H1 (cell line): ENCODE results near the gene MTARC2. TPM values are rescaled to one million over a fixed set of nuclear protein-coding genes. Genes with fewer than 3 reads are reported as not detected.

Experiments
- CTCF ChIA-PET: fragments of 300-600 bp; sonication (Branson Sonifier 250); formaldehyde crosslinking; loops from one replicate; lab custom pipeline; 2021; ENCODE audit not compliant: partially characterized antibody; lab: Charles Lee
- POLR2A ChIA-PET: fragments of 300-600 bp; sonication (Branson Sonifier 250); formaldehyde crosslinking; loops from one replicate; lab custom pipeline; 2021; ENCODE audit warnings: inconsistent platforms; ENCODE audit not compliant: partially characterized antibody; lab: Charles Lee
- DNase-seq, 2 experiments: peaks; one replicate each; pipeline versions ENCODE4 v3.0.0 to v3.0.0-alpha.2; 2010 to 2022; ENCODE audit warnings: low spot score in 2 of 2, low read depth in 1 of 2, mixed read lengths in 1 of 2
- FAIRE-seq: peaks from 2 replicates; lab custom pipeline; 2011; peaks lifted over from hg19 to GRCh38; lab: Jason Lieb, UNC
- H2AFZ ChIP-seq: 2 replicates; pipeline ENCODE4 v1.8.1; 2012; ENCODE audit warnings: low read length, inconsistent platforms
- H2AK5ac ChIP-seq: 2 replicates; pipeline ENCODE4 v1.6.1; 2013; ENCODE audit warnings: low read depth, low read length
- H2BK120ac ChIP-seq: replicated peaks from 2 replicates; pipeline ENCODE3; 2013; ENCODE audit warnings: low read depth, low read length, inconsistent platforms
- H2BK12ac ChIP-seq: 2 replicates; pipeline ENCODE4 v1.6.1; 2013; ENCODE audit warnings: low read depth, low read length
- H2BK15ac ChIP-seq: 2 replicates; pipeline ENCODE4 v1.6.1; 2013; ENCODE audit warnings: low read length
- H2BK20ac ChIP-seq: 2 replicates; pipeline ENCODE4 v1.6.1; 2013; ENCODE audit warnings: low read length
- H2BK5ac ChIP-seq: 2 replicates; pipeline ENCODE4 v1.6.1; 2013; ENCODE audit warnings: low read depth, low read length
- H3K14ac ChIP-seq: 2 replicates; pipeline ENCODE4 v1.6.1; 2013; ENCODE audit warnings: inconsistent platforms; ENCODE audit not compliant: insufficient read length
- H3K18ac ChIP-seq: 2 replicates; pipeline ENCODE4 v1.6.1; 2013; ENCODE audit warnings: low read length; ENCODE audit errors: extremely low read depth
- H3K23ac ChIP-seq: 2 replicates; pipeline ENCODE4 v1.6.1; 2013; ENCODE audit warnings: inconsistent platforms; ENCODE audit not compliant: insufficient read length
- H3K23me2 ChIP-seq: 2 replicates; pipeline ENCODE4 v1.6.1; 2013; ENCODE audit warnings: low read depth, low read length
- H3K27ac ChIP-seq: 2 replicates; pipeline ENCODE4 v1.6.1; 2011; ENCODE audit warnings: low read depth, low read length, inconsistent platforms
- H3K27me3 ChIP-seq, 4 experiments: replicated peaks in 1 of 4; 1 replicate in 1 of 4; 2 replicates in 3 of 4; pipeline versions ENCODE4 v1.6.1 to v1.8.1; 2011 to 2013; ENCODE audit warnings: low read length in 3 of 4, mild to moderate bottlenecking in 3 of 4, inconsistent platforms in 2 of 4, mixed read lengths in 2 of 4, moderate library complexity in 1 of 4; ENCODE audit not compliant: control insufficient read depth in 3 of 4, insufficient read depth in 3 of 4; ENCODE audit errors: extremely low read depth in 1 of 4
- H3K36me3 ChIP-seq, 4 experiments: 2 replicates each; pipeline versions ENCODE4 v1.6.1 to v1.8.1; 2011 to 2013; ENCODE audit warnings: mild to moderate bottlenecking in 4 of 4, low read length in 3 of 4, moderate library complexity in 2 of 4, control low read depth in 1 of 4, inconsistent platforms in 1 of 4; ENCODE audit not compliant: insufficient read depth in 4 of 4, control insufficient read depth in 2 of 4
- H3K4ac ChIP-seq: replicated peaks from 2 replicates; pipeline ENCODE3; 2013; ENCODE audit warnings: low read length, low read depth, mixed read lengths, inconsistent platforms; ENCODE audit not compliant: insufficient read length
- H3K4me1 ChIP-seq, 4 experiments: replicated peaks in 1 of 4; 1 replicate in 1 of 4; 2 replicates in 3 of 4; pipeline versions ENCODE4 v1.6.1 to v1.8.1; 2011 to 2013; ENCODE audit warnings: low read length in 3 of 4, inconsistent platforms in 2 of 4, mixed read lengths in 1 of 4; ENCODE audit not compliant: insufficient read depth in 4 of 4, control insufficient read depth in 3 of 4
- H3K4me2 ChIP-seq, 2 experiments: 2 replicates each; pipeline versions ENCODE4 v1.6.1 to v1.8.1; 2011 to 2013; ENCODE audit warnings: low read depth in 2 of 2, low read length in 2 of 2, control low read depth in 1 of 2, inconsistent platforms in 1 of 2, mild to moderate bottlenecking in 1 of 2; ENCODE audit not compliant: insufficient read depth in 1 of 2
- H3K4me3 ChIP-seq, 4 experiments: fragments of 200-600, 300-600 bp in 1 of 4; sonication (generic), shearing (Covaris generic), sonication (Bioruptor Twin) in 1 of 4; 2 replicates each; pipeline versions ENCODE4 v1.5.1 to v1.8.1; 2011 to 2016; ENCODE audit warnings: low read length in 4 of 4, low read depth in 3 of 4, control low read depth in 2 of 4, inconsistent platforms in 2 of 4, mild to moderate bottlenecking in 2 of 4, mixed read lengths in 1 of 4, moderate library complexity in 1 of 4; ENCODE audit not compliant: insufficient read depth in 2 of 4; ENCODE audit errors: extremely low read depth in 1 of 4
- H3K56ac ChIP-seq: replicated peaks from 2 replicates; pipeline ENCODE3; 2013; ENCODE audit warnings: low read depth, mild to moderate bottlenecking, mixed read lengths, low read length, inconsistent platforms; ENCODE audit not compliant: insufficient read length
- H3K79me1 ChIP-seq: 2 replicates; pipeline ENCODE4 v1.6.1; 2013; ENCODE audit warnings: low read depth, low read length, control low read depth
- H3K79me2 ChIP-seq, 2 experiments: 2 replicates each; pipeline versions ENCODE4 v1.6.1 to v1.8.1; 2012 to 2013; ENCODE audit warnings: low read length in 2 of 2, mild to moderate bottlenecking in 2 of 2, inconsistent platforms in 1 of 2; ENCODE audit not compliant: insufficient read depth in 2 of 2, control insufficient read depth in 1 of 2
- H3K9ac ChIP-seq, 4 experiments: replicated peaks in 1 of 4; 1 replicate in 1 of 4; 2 replicates in 3 of 4; pipeline versions ENCODE4 v1.6.1 to v1.8.1; 2011 to 2013; ENCODE audit warnings: low read depth in 3 of 4, low read length in 3 of 4, control low read depth in 2 of 4, mild to moderate bottlenecking in 2 of 4, moderate library complexity in 2 of 4, inconsistent platforms in 1 of 4; ENCODE audit errors: extremely low read depth in 1 of 4
- H3K9me3 ChIP-seq, 2 experiments: 2 replicates each; pipeline versions ENCODE4 v1.6.1 to v1.8.1; 2012 to 2013; ENCODE audit warnings: mild to moderate bottlenecking in 2 of 2, moderate library complexity in 2 of 2, control low read depth in 1 of 2, inconsistent platforms in 1 of 2, low read depth in 1 of 2, low read length in 1 of 2, mixed read lengths in 1 of 2; ENCODE audit not compliant: insufficient read depth in 2 of 2
- H4K20me1 ChIP-seq, 2 experiments: replicated peaks in 1 of 2; 2 replicates each; pipeline versions ENCODE3 to v1.8.1; 2011 to 2013; ENCODE audit warnings: inconsistent platforms in 2 of 2, low read length in 2 of 2, mild to moderate bottlenecking in 1 of 2; ENCODE audit not compliant: insufficient read depth in 2 of 2, control insufficient read depth in 1 of 2
- H4K5ac ChIP-seq: 2 replicates; pipeline ENCODE4 v1.6.1; 2013; ENCODE audit warnings: low read length, low read depth, mixed read lengths, inconsistent platforms; ENCODE audit not compliant: insufficient read length
- H4K8ac ChIP-seq: 2 replicates; pipeline ENCODE4 v1.8.0; 2013; ENCODE audit warnings: mild to moderate bottlenecking, moderate library complexity, low read length, inconsistent platforms; ENCODE audit not compliant: insufficient read depth; ENCODE audit errors: extremely low read depth
- H4K91ac ChIP-seq: replicated peaks from 2 replicates; pipeline ENCODE3; 2013; ENCODE audit warnings: low read length, mixed read lengths, inconsistent platforms; ENCODE audit not compliant: insufficient read length
- BCL11A ChIP-seq, 2 experiments: IDR thresholded peaks; one replicate each; pipeline ENCODE4 v1.6.1; 2011; ENCODE audit warnings: low read depth in 2 of 2, low read length in 2 of 2, mild to moderate bottlenecking in 2 of 2
- CEBPB ChIP-seq: IDR thresholded peaks from 2 replicates; pipeline ENCODE4 v1.6.1; 2012; ENCODE audit warnings: low read depth, low read length
- CREB1 ChIP-seq: IDR thresholded peaks from 2 replicates; pipeline ENCODE4 v1.6.1; 2012; ENCODE audit warnings: inconsistent platforms
- CTCF ChIP-seq, 3 experiments: IDR thresholded peaks; 1 replicate in 2 of 3; 2 replicates in 1 of 3; pipeline versions ENCODE4 v1.5.1 to v1.6.1; 2011; ENCODE audit warnings: low read length in 3 of 3, mild to moderate bottlenecking in 3 of 3, inconsistent platforms in 2 of 3, low read depth in 1 of 3, moderate library complexity in 1 of 3; ENCODE audit not compliant: insufficient read depth in 1 of 3; ENCODE audit errors: control extremely low read depth in 1 of 3
- EZH2 ChIP-seq: fragments of 200-600 bp; sonication (generic); IDR thresholded peaks from 2 replicates; pipeline ENCODE4 v1.7.1; 2012; ENCODE audit warnings: low read depth, mild to moderate bottlenecking, moderate library complexity, low read length, inconsistent platforms; ENCODE audit not compliant: severe bottlenecking
- HDAC2 ChIP-seq, 2 experiments: fragments of 300-600 bp in 1 of 2; sonication (generic) in 1 of 2; IDR thresholded peaks; 2 replicates each; pipeline ENCODE4 v1.6.1; 2011 to 2012; ENCODE audit warnings: low read depth in 2 of 2, low read length in 2 of 2, mild to moderate bottlenecking in 2 of 2, moderate library complexity in 2 of 2, borderline replicate concordance in 1 of 2, inconsistent platforms in 1 of 2
- RBBP5 ChIP-seq: IDR thresholded peaks from 2 replicates; pipeline ENCODE4 v1.7.1; 2012; ENCODE audit warnings: low read depth, mild to moderate bottlenecking, inconsistent platforms, low read length, moderate library complexity, borderline replicate concordance
- RFX5 ChIP-seq: IDR thresholded peaks from 2 replicates; pipeline ENCODE4 v1.6.1; 2011; ENCODE audit warnings: low read depth, low read length, improper control_type of control experiment, borderline replicate concordance
- WGBS, 2 experiments: shearing (Covaris generic) in 1 of 2; methylation state at CpG; one replicate each; pipeline versions ENCODE4 v1.1.6 to v1.1.7; 2013 to 2015; ENCODE audit warnings: low lambda C conversion rate in 2 of 2, mixed read lengths in 2 of 2, inconsistent platforms in 1 of 2, low coverage in 1 of 2, missing lambda C conversion rate in 1 of 2; ENCODE audit not compliant: insufficient replicate concordance in 2 of 2, insufficient coverage in 1 of 2, insufficient read length in 1 of 2; ENCODE audit errors: extremely low coverage in 1 of 2, missing lambda C conversion rate in 1 of 2; 5-methylcytosine and 5-hydroxymethylcytosine counted together
- polyA plus RNA-seq, 7 experiments: library from polyadenylated mRNA; depleted of rRNA in 3 of 7; stranded (reverse) in 5 of 7; unstranded in 2 of 7; fragments of >200 nt in 5 of 7; fragments of 200-250 nt in 2 of 7; gene quantifications; 1 replicate in 5 of 7; 2 replicates in 1 of 7; 4 replicates in 1 of 7; pipeline versions ENCODE4 v1.2.1 to v1.2.3, GENCODE V29; 2011 to 2013; ENCODE audit warnings: missing spikeins in 2 of 7, mixed read lengths in 2 of 7
- total RNA-seq: library from RNA; stranded (reverse); fragmentation: NEBNext Ultra II Directional; extraction: Animal tissue kit (Norgen Biotek cat#: 25700); gene quantifications from 2 replicates; pipeline ENCODE4 v1.2.1, GENCODE V29; 2021

The MTARC2 gene
- total and polyA plus RNA-seq, 2 of the 8 experiments (the other 6 are each of a cell fraction or from before 2014, with no cell fraction given), result 7.2 to 7.9 TPM

- no peaks in the 10 kb centered on the region for H3K79me1 ChIP-seq
- H4K5ac ChIP-seq, result no peak overlapping the region
- no peak for DNase-seq
- H3K18ac ChIP-seq, result peak overlapping the region; percentile 26
- peak overlapping the region; percentile 72 for H2AFZ ChIP-seq
- no peak overlapping the region for H2BK15ac ChIP-seq
- peaks cover 0 to 28% (median 15%) of the 10 kb centered on the region in 4 experiments; a peak in 6 of 7 replicates for H3K27me3 ChIP-seq
- no peak overlapping the region for H4K91ac ChIP-seq
- peak overlapping the region; percentile 71 to 76 (median 74) for H3K4me3 ChIP-seq
- H3K14ac ChIP-seq, result no peak overlapping the region
- peaks cover 9% of the 10 kb centered on the region for H3K23me2 ChIP-seq
- peak overlapping the region; percentile 78 to 97 for H3K4me2 ChIP-seq
- peak overlapping the region; percentile 54; the same call in 1 of the 2 replicates for H4K8ac ChIP-seq
- H3K27ac ChIP-seq, result no peak overlapping the region
- H2BK20ac ChIP-seq, result no peak overlapping the region
- no peak overlapping the region for H3K4ac ChIP-seq
- H3K23ac ChIP-seq, result no peak overlapping the region
- WGBS, 2 experiments, result 10% methylated on average over 18 of the region's 18 CpGs; no CpG with 5 or more reads in 1 of the 2 experiments
- H2BK5ac ChIP-seq, result peak overlapping the region; percentile 67; the same call in 1 of the 2 replicates
- peak overlapping the region in 3 of 4 experiments; percentile 45 to 81 (median 75); a peak in 6 of 7 replicates for H3K9ac ChIP-seq
- no peak overlapping the region for H2AK5ac ChIP-seq
- no peak for FAIRE-seq
- POLR2A ChIA-PET, result interaction anchor here (0.7 to 4.8 kb wide), 17 partner anchors 9 to 481 kb away, joined by 3 to 70 read pairs (median 4); partner anchors contain the start of genes MTARC1 and RAB3GAP2
- no peaks in the 10 kb centered on the region for H3K9me3 ChIP-seq
- no peaks in the 10 kb centered on the region for H3K36me3 ChIP-seq
- peaks cover 3 to 9% (median 7%) of the 10 kb centered on the region in 4 experiments; a peak in 5 of 7 replicates for H3K4me1 ChIP-seq
- CTCF ChIA-PET, result interaction anchor here (0.7 to 5.9 kb wide), 15 partner anchors 9 to 466 kb away, joined by 3 to 42 read pairs (median 4); partner anchors contain the start of gene MTARC1
- H4K20me1 ChIP-seq, result no peaks in the 10 kb centered on the region
- H3K79me2 ChIP-seq, result peaks cover 0 to 11% of the 10 kb centered on the region in 2 experiments; a peak in 2 of 4 replicates
- H2BK120ac ChIP-seq, result no peak overlapping the region
- H3K56ac ChIP-seq, result no peak overlapping the region
- H2BK12ac ChIP-seq, result 0 out of 2 replicates have a peak overlapping the region, but pooled peaks have one; percentile 82
- TF ChIP-seq RBBP5 (no peak), CTCF (IDR thresholded peaks at IDR 0.05; ENCODE audit: control extremely low read depth in 1 of 3, insufficient read depth in 1 of 3, low read depth in 1 of 3, low read length in 3 of 3) (peak in 1 of 3 experiments; percentile 9; a peak in 1 of 4 replicates), BCL11A (IDR thresholded peaks at IDR 0.05; ENCODE audit: low read depth in 2 of 2, low read length in 2 of 2) (no peak), CEBPB (peak; percentile 34; the same call in 1 of the 2 replicates), CREB1 (no peak), RFX5 (no peak), EZH2 (no peak), HDAC2 (IDR thresholded peaks at IDR 0.05; ENCODE audit: borderline replicate concordance in 1 of 2, low read depth in 2 of 2, low read length in 2 of 2) (no peak)
These were observed 559 bp upstream of the MTARC2 start for GRCh38 chr1:220747437-220748088.
